ENCODE results near the gene BAHCC1. TPM values are rescaled to one million over a fixed set of nuclear protein-coding genes. Genes with fewer than 3 reads are reported as not detected.

The BAHCC1 gene
- total and polyA plus RNA-seq, 12 donors, result 4.8 to 13.1 (median 9.2) TPM

GRCh38 chr17:81383504-81384421 lies 11.5 kb upstream of the BAHCC1 start:
- peaks cover 0 to 30% (median 0%) of the 10 kb centered on the region in 7 donors for H3K27me3 ChIP-seq
- no peak overlapping the region for H3K4me3 ChIP-seq
- 93 to 94% methylated on average over 32 of the region's 32 CpGs for WGBS, 2 donors
- H3K36me3 ChIP-seq, result no peaks in the 10 kb centered on the region
- TF ChIP-seq CTCF (IDR thresholded peaks at IDR 0.05), result no peak
- no peak overlapping the region for H3K27ac ChIP-seq
- H3K9me3 ChIP-seq, result no peaks in the 10 kb centered on the region
- DNase-seq, result no peak
- ATAC-seq, result no peak
- H3K4me1 ChIP-seq, result peaks cover 11 to 31% (median 23%) of the 10 kb centered on the region in 9 donors
- intact Hi-C loops (cut with DNase I), result loop anchor here in 1 of 10 donors (10.0 kb wide), 1 partner anchor 89 kb away; the partner anchor contains the start of gene SLC38A10

- ATAC-seq, result no peak
- H3K4me1 ChIP-seq, result peaks cover 20 to 42% (median 34%) of the 10 kb centered on the region in 9 donors
- no peak overlapping the region for H3K4me3 ChIP-seq
- peaks cover 0 to 32% (median 0%) of the 10 kb centered on the region in 7 donors for H3K27me3 ChIP-seq
- no peak for TF ChIP-seq CTCF (IDR thresholded peaks at IDR 0.05)
- no peaks in the 10 kb centered on the region for H3K9me3 ChIP-seq
- 89 to 91% methylated on average over 7 of the region's 7 CpGs for WGBS, 2 donors
- DNase-seq, result no peak
- H3K36me3 ChIP-seq, result no peaks in the 10 kb centered on the region
- intact Hi-C loops (cut with DNase I), result loop anchor here in 2 of 10 donors (5.0 to 10.0 kb wide), 2 partner anchors 88 to 90 kb away; partner anchors contain the start of gene SLC38A10 (in 2 of the 2)
- H3K27ac ChIP-seq, result peak overlapping the region in 1 of 10 donors; percentile 22
Measured at GRCh38 chr17:81384929-81385319, 10.3 kb upstream of the BAHCC1 start.

GRCh38 chr17:81385320-81386111 lies 9.7 kb upstream of the BAHCC1 start:
- no peaks in the 10 kb centered on the region for H3K9me3 ChIP-seq
- peak overlapping the region in 1 of 10 donors; percentile 87 for H3K4me3 ChIP-seq
- peaks cover 20 to 45% (median 38%) of the 10 kb centered on the region in 9 donors for H3K4me1 ChIP-seq
- ATAC-seq (peak in 1 of 8 donors; percentile 4), DNase-seq (no peak)
- WGBS, 2 donors, result 77 to 82% methylated on average over 24 of the region's 24 CpGs
- peaks cover 0 to 32% (median 0%) of the 10 kb centered on the region in 7 donors for H3K27me3 ChIP-seq
- intact Hi-C loops (cut with DNase I), result loop anchor here in 2 of 10 donors (5.0 to 10.0 kb wide), 2 partner anchors 88 to 91 kb away; partner anchors contain the start of gene SLC38A10 (in 2 of the 2)
- TF ChIP-seq CTCF (IDR thresholded peaks at IDR 0.05), result no peak
- H3K27ac ChIP-seq, result peak overlapping the region in 7 of 10 donors; percentile 93 to 99 (median 98)
- no peaks in the 10 kb centered on the region for H3K36me3 ChIP-seq

Data from heart right ventricle (tissue), 16 donors.